DMS53 treated with DMSO at 0.1 percent for 48 hours (cell line): ENCODE measurements around the gene TACC3.

Experiments used
- DNase-seq: peaks from one replicate; lab custom pipeline; 2025; ENCODE audit not compliant: unreplicated experiment; lab: John Stamatoyannopoulos, UW

The TACC3 gene

GRCh38 chr4:1771555-1772305, 50.4 kb downstream of the TACC3 start:
- DNase-seq: no peak

- no peak for DNase-seq
These were observed 51.7 kb downstream of the TACC3 start for GRCh38 chr4:1772853-1773538.

GRCh38 chr4:1773754-1774153, 52.4 kb downstream of the TACC3 start:
- no peak for DNase-seq

GRCh38 chr4:1775731-1776500, 54.6 kb downstream of the TACC3 start:
- no peak for DNase-seq

GRCh38 chr4:1776521-1777161, 55.3 kb downstream of the TACC3 start:
- no peak for DNase-seq

GRCh38 chr4:1777822-1778641, 56.7 kb downstream of the TACC3 start:
- DNase-seq: no peak

GRCh38 chr4:1778642-1779392, 57.5 kb downstream of the TACC3 start:
- DNase-seq: no peak

GRCh38 chr4:1779588-1780382, 58.5 kb downstream of the TACC3 start:
- no peak for DNase-seq

- no peak for DNase-seq
These were observed 59.1 kb downstream of the TACC3 start for GRCh38 chr4:1780435-1780834.

GRCh38 chr4:1783015-1783414, 61.7 kb downstream of the TACC3 start:
- no peak for DNase-seq

- no peak for DNase-seq
These were observed 62.6 kb downstream of the TACC3 start for GRCh38 chr4:1783970-1784369.

- no peak for DNase-seq
These were observed 63.1 kb downstream of the TACC3 start for GRCh38 chr4:1784395-1784788.

- no peak for DNase-seq
These were observed 63.7 kb downstream of the TACC3 start for GRCh38 chr4:1784789-1785591.

GRCh38 chr4:1785592-1785991, 64.3 kb downstream of the TACC3 start:
- DNase-seq: no peak

GRCh38 chr4:1786544-1787362, 65.4 kb downstream of the TACC3 start:
- no peak for DNase-seq

GRCh38 chr4:1787411-1788077, 66.2 kb downstream of the TACC3 start:
- no peak for DNase-seq
